Placental epithelial cell (primary cell): ENCODE results near the gene CDKL2. TPM values are rescaled to one million over a fixed set of nuclear protein-coding genes. Genes with fewer than 3 reads are reported as not detected.

ENCODE experiments used
- small RNA-seq: library from RNA; depleted of rRNA; stranded (forward); fragments of <200 nt; gene quantifications from one replicate; pipeline ENCODE3, GENCODE V24; 2012
- total RNA-seq: library from RNA; depleted of rRNA; stranded (reverse); fragments of >200 nt; gene quantifications from 2 replicates; pipeline ENCODE4 v1.2.3, GENCODE V29; 2012

Gene CDKL2
- 0.79 and 0.87 TPM in 2 replicates for total RNA-seq

DNA sequence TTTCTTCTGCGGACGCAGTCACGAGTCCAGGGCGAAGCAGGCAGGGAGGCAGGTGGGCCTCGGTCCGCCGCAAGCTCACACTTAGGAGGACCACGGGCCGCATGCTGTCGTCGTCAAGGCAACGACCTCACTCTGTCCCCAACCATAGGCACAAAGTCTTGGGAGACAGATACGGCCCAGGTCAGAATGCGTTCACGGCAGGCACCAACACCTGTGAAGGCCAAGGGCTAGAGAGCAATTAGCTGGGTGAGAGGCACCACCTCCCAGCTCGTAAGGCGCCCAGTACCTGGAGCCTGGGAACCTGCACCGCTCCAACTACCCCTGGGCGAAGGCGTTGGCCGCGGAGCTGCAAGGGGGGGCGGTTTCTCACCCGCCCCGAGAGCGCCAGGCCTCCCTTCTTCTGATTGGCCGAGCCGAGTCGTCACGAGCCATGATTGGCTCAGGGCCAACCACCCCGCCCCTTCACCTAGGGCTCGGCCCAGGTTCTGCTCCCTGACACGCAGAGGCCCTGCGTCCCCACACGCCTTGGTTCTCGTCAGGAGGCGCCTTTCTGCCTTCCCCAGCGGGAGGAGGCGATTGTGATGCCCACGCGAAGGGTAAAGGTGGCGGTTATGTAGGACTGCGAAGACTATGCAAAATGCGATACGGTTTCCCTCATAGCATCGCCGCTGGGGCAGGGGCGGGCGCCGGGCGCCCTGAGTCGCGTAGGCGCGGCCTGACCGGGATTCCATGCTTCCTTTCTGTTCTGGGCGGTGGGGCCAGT lies at the start of gene CDKL2:
CDKL2 (minus strand) TSS at position 355 of the 763 bp plus-strand sequence. CDS start 4,540 bp downstream, outside the sequence.

DNA sequence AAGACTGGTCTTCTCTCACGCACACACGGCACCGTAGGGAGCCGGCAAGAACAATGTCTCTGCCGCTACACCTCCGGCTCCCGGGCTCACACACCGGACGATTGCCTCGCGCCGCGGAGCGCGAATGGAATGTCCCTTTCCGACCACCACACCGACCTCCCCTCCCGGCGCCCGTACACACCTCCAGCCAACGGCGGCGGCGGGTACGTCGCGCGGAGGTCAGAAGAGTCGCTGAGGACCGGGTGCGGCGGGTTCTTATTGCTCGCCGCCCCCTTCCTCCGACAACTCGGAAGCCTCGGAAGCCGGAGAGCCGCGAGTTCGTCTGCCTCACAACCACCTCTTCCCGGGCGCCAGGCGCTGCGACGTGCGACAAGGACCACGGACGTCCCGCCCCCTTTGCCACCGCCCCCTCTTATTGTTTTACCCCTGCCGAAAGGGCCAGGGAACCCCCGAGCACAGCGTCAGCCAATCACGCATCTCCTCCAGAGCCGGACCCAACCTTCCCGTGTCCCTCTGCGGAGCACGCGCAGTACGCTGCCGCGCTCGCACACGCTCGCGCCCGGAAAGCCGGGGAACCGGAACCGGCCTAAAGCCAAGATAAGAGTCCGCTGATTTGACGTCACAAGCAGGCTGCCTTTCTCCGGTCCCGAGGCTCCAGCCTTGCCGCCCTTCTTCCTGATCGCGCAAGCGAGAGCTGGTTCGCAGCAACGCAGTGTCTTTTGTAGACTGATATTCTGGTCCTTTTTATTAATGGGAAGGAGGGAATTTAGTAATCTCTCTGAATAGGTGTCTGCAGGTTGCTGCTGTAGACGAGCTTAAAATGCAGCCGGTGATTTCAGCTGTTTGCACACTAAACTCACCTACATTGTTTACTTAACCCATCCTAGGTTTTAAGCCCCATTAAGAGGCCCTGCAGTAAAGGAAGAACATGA lies 43.0 kb upstream of the CDKL2 start, which contains the start of gene G3BP2:
G3BP2 (minus strand) TSS at position 385 of the 932 bp plus-strand sequence. CDS start 11,386 bp downstream, outside the sequence.

DNA sequence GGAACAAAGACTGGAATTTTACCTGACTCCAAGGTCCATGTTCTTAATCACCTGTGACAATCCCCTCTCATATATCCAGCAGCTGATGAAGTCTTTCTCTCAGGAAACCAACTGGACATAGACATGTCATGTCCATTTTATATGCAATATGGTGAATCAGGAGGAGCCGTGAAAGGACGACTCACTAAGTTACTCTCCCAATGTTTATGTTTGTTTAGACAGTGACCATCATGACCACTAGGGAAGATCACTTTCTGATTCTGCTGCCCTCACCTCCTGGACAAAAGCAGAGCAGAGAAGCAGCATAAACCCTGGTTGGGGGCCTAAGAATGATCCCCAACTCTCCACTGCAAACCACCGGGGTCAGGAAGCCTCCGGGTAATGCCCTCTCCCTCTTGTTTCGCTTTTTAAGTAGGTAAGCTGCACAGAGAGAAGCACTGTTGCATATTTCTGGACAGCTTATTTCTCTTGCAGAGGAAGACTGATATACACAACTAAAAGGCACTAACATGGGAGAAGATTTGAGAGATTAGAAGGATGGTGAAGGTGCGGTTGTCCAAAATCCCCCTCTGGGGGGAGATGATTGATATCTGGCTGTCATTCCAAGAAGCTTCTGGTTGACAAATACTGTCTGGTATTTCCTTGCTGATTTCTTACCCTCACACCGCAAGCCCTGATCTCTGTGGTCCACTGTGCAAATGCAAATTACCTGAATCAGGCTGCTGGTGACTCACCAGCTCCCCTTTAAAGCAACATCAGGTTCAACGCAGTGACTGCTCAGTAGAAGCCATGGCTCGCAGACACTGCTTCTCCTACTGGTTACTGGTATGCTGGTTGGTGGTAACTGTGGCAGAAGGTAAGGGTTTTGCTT lies 74.8 kb downstream of the CDKL2 start, which contains the start of gene ODAPH:
ODAPH (plus strand) TSS at position 773 of the 871 bp plus-strand sequence; CDS start at position 790, 17 bp downstream.

Small RNA genes within 50 kb of the gene (small RNA-seq; reads per million reads assigned to genes)
- gene RF00019, result not detected

Other genes with a start within 250 kb of the CDKL2 start
- gene RCHY1, start 116.1 kb downstream of the CDKL2 start, total RNA-seq, result 24.3 and 45.5 TPM in 2 replicates
- 18.0 and 21.2 TPM in 2 replicates for gene THAP6, start 116.1 kb downstream of the CDKL2 start, total RNA-seq
- gene ODAPH, start 74.5 kb downstream of the CDKL2 start, total RNA-seq, result 3.5 and 115 TPM in 2 replicates
- gene G3BP2, start 42.9 kb upstream of the CDKL2 start, total RNA-seq, result 108 and 151 TPM in 2 replicates
- gene USO1, start 94.0 kb upstream of the CDKL2 start, total RNA-seq, result 76.9 and 95.0 TPM in 2 replicates